WI38 (cell line): Measurements from ENCODE around the gene COLEC12.

Source experiments
- H3K4me3 ChIP-seq: 2 replicates; pipeline ENCODE4 v1.5.1; 2011; ENCODE audit warnings: low read depth, mild to moderate bottlenecking, control low read depth, low read length
- TF ChIP-seq, protein P1 (sequence below): IDR thresholded peaks from 2 replicates; pipeline ENCODE4 v1.5.1; 2012; ENCODE audit warnings: low read depth, mild to moderate bottlenecking, control low read depth, low read length

COLEC12 gene

DNA sequence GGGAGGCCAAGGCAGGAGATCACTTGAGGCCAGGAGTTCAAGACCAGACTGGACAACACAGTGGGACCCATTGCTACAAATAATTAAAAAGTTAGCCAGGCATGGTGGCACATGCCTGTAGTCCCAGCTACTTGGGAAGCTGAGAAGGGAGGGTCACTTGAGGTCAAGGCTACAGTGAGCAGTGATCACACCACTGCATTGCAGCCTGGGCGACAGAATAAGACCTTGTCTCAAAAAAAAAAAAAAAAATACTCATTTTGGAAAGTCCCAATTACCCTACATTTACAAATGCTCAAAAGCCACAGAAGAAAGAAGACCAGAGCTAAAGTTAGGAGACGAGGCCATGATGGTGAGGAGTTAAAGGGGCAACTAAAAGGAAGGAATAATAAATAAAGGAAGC, 61.9 kb downstream of the COLEC12 start:
- H3K4me3 ChIP-seq: no peak overlapping the region
- TF ChIP-seq, protein P1, sequence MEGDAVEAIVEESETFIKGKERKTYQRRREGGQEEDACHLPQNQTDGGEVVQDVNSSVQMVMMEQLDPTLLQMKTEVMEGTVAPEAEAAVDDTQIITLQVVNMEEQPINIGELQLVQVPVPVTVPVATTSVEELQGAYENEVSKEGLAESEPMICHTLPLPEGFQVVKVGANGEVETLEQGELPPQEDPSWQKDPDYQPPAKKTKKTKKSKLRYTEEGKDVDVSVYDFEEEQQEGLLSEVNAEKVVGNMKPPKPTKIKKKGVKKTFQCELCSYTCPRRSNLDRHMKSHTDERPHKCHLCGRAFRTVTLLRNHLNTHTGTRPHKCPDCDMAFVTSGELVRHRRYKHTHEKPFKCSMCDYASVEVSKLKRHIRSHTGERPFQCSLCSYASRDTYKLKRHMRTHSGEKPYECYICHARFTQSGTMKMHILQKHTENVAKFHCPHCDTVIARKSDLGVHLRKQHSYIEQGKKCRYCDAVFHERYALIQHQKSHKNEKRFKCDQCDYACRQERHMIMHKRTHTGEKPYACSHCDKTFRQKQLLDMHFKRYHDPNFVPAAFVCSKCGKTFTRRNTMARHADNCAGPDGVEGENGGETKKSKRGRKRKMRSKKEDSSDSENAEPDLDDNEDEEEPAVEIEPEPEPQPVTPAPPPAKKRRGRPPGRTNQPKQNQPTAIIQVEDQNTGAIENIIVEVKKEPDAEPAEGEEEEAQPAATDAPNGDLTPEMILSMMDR: no peak

DNA sequence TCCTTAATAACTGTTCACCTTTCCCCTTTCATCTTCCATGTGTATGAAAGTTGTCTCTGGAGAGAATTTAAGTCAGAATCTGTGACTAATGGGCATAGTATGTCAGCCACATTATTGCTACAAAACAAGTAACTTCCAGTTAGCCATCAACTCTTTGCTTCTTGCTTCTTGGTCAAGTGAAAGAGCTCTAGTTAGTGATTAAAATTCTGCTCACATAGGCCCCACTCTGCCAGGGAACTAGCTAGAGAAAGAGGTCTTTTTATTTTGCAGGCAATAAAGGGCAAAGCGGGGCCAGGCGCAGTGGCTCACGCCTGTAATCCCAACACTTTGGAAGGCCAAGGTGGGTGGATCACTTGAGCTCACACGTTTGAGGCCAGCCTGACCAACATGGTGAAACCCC, 64.6 kb downstream of the COLEC12 start:
- H3K4me3 ChIP-seq: no peak overlapping the region
- TF ChIP-seq, protein P1: no peak

DNA sequence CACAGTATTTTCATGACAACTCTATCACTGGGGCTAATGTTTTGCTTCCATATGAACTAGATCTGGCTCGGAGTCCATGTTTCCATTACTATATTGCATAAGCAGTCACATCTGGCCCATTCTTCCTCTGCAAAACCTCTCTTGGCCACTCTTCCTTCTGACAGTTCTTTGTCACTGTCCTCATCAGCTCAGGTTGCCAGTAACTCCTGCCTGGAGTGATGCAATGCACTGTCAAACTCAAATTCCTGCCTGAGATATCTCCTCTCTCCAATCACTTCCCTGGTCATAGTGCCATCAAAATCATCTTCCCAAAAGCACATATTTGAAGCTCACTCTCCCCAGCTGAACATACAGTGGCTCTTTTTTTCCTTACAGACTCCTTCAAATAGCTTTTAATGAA, 66.1 kb downstream of the COLEC12 start:
- H3K4me3 ChIP-seq: no peak overlapping the region
- TF ChIP-seq, protein P1: no peak

DNA sequence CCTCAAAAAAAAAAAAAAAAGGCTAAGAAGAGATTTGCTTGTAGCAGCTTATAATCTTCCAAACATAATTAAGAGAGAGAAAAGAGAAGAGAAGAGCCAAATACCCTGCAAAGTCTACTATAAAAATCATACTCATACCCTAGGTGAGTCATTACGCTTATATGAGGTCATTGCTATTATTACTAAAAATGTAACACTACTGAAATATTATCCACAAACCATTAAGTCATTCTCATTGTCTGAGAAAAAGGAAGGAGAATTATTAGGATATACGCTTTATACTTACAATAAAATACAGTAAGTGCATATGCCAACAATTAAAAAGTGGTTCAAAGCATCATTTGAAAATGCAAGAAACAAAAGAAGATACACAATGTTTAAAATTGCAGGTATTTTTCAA, 66.5 kb downstream of the COLEC12 start:
- TF ChIP-seq, protein P1: no peak
- no peak overlapping the region for H3K4me3 ChIP-seq

DNA sequence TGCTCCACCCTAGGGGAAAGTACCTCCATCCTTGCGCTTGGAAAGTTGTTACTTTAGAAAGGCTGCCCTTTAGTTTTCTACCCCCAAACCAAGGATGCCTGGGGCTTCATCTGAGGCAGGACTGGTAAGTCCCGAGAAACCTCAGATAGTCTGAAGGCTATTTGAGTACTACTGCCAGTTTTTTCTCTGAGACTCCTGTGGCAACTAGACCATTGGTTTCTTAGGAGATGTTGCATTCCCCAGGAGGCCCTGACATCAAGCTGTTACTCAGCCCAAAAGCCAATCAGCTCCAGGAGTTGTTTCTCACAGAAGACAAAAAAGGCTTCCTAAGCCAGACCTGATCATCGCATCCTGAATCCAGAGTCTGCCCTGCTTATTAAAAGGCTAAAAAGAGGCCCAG, 67.2 kb downstream of the COLEC12 start:
- no peak overlapping the region for H3K4me3 ChIP-seq
- TF ChIP-seq, protein P1: no peak

DNA sequence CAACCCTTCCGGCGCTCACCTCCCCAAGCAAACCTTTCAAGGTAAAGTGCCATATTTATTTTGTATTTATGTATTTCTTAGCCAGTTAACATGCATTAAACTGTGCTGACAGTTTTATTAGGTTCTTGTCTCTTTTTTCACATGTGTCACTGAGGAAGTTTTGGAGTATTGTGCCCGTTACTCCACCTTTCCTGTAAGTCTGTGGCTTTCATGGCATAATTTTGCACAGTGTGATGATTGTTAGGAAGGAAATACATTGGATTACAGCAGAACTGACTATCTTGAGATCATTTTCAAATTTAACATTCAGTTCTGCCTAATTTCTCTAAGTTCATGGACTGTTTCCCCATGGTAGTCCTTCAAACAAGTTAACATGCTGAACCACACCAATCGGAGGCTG, 67.7 kb downstream of the COLEC12 start:
- TF ChIP-seq, protein P1: no peak

DNA sequence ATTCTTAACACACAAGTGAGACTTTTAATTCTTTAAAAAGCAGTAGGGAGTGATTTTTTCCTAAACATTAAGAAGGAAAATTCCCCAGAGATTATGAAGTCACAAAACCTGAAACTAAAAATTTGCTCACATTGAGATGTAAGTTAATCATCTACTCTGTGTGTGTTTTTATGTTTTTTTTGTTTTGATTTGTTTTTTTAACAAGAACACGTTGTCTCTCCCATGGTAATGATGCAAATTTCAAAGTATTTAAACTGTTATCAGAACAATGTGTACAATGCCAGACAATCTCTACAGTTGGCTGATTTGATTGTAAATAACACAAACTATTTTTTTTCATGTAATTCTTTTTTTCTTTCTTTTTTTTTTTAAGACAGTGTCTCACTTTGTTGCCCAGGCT, 71.5 kb downstream of the COLEC12 start:
- TF ChIP-seq, protein P1: no peak
- H3K4me3 ChIP-seq: no peak overlapping the region

More for the DNA sequence above, 67.7 kb downstream of the COLEC12 start:
- H3K4me3 ChIP-seq: no peak overlapping the region
